Measurements from ENCODE around the gene AP5Z1. TPM values are rescaled to one million over a fixed set of nuclear protein-coding genes. Genes with fewer than 3 reads are reported as not detected.

Gene AP5Z1
- total RNA-seq, 1 experiment from 2014 or later, result 26.5 TPM

DNA sequence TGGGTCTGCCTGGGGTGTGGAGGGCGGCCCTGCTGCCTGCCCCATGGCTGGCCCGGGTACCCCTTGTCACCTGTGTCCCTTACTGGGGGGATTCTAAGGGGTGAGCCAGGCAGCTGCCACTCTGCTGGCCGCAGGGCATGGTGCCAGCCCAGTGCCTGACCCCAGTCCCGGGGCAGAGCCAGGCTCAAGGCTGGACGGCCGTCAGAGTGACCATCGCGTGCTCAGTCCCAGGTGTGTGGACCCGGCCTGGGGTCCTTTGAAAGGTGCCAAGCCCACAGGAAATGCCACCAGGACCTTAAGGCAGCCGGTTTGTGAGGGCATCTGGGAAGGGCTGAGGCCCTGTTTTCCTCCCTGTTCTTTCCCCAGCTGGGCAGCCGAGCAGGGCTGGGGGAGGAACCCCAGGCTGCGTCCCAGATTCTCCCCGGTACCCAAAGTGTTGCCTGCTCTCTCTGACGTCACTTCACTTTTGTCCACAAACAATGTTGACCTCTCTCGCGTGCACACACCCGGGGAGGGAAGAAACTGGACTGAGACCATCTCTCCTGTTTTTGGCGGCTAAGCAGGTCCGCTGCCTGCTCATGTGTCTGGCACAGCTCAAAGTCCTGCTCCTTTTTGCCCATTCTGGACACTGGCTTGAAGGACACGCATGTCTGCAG lies 48.8 kb downstream of the AP5Z1 start:
- no peak overlapping the region for H3K4me3 Mint-ChIP-seq (ENCODE audit: unreplicated experiment)
- intact Hi-C loops (cut with micrococcal nuclease), result no loop called here
- H3K36me3 Mint-ChIP-seq (ENCODE audit: insufficient read depth, unreplicated experiment), result no peaks in the 10 kb centered on the region
- CTCF ChIA-PET, result no interaction called here
- no peaks in the 10 kb centered on the region for H3K4me1 Mint-ChIP-seq (ENCODE audit: insufficient read depth, unreplicated experiment)
- POLR2A ChIA-PET, result no interaction called here
- peaks cover 15% of the 10 kb centered on the region for H3K27me3 Mint-ChIP-seq (ENCODE audit: insufficient read depth, unreplicated experiment)
- no peak overlapping the region for H3K27ac Mint-ChIP-seq (ENCODE audit: low read depth, unreplicated experiment)
- TF ChIP-seq CTCF (IDR thresholded peaks at IDR 0.05; ENCODE audit: unreplicated experiment), result no peak
- H3K9me3 Mint-ChIP-seq (ENCODE audit: unreplicated experiment), result no peaks in the 10 kb centered on the region
- no TSS peak for BruUV-seq (replicated peaks)
- DNase-seq (ENCODE audit: unreplicated experiment), result no peak

DNA sequence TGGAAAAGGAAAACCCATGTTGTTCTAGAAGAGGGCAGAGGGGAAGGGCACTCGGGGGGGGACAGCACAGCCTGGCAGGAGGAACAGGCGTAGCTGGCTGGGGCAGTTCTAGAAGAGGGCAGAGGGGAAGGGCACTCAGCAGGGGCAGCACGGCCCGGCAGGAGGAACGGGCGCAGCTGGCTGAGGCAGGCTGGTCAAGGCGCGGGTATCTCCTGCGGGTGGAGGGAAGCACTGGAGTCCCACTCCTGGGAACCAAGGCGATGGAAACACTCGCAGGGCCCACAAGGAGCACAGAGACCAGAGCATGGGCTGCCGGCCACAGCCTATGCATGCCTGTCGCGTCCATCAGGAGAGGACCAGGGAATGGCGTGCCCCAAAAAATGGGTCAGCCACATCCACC lies 49.7 kb downstream of the AP5Z1 start:
- POLR2A ChIA-PET, result no interaction called here
- peaks cover 15% of the 10 kb centered on the region for H3K27me3 Mint-ChIP-seq (ENCODE audit: insufficient read depth, unreplicated experiment)
- BruUV-seq (replicated peaks), result no TSS peak

GRCh38 chr7:4828720-4829383 lies 53.4 kb downstream of the AP5Z1 start:
- Mint-ChIP-seq H3K27me3 (ENCODE audit: insufficient read depth, unreplicated experiment) (peaks cover 15% of the 10 kb centered on the region), H3K27ac (ENCODE audit: low read depth, unreplicated experiment) (no peak overlapping the region), H3K4me1 (ENCODE audit: insufficient read depth, unreplicated experiment) (no peaks in the 10 kb centered on the region), H3K4me3 (ENCODE audit: unreplicated experiment) (no peak overlapping the region), H3K36me3 (ENCODE audit: insufficient read depth, unreplicated experiment) (no peaks in the 10 kb centered on the region), H3K9me3 (ENCODE audit: unreplicated experiment) (no peaks in the 10 kb centered on the region)
- DNase-seq (ENCODE audit: unreplicated experiment), result no peak
- TF ChIP-seq CTCF (IDR thresholded peaks at IDR 0.05; ENCODE audit: unreplicated experiment), result no peak
- ChIA-PET POLR2A (no interaction called here), CTCF (interaction anchor here (0.6 kb wide), 1 partner anchor 659 kb away, joined by 3 read pairs; no protein-coding TSS in a partner anchor)
- intact Hi-C loops (cut with micrococcal nuclease), result no loop called here
- BruUV-seq (replicated peaks), result no TSS peak

More for the DNA sequence above, 49.7 kb downstream of the AP5Z1 start:
- Mint-ChIP-seq H3K9me3 (ENCODE audit: unreplicated experiment) (no peaks in the 10 kb centered on the region), H3K36me3 (ENCODE audit: insufficient read depth, unreplicated experiment) (no peaks in the 10 kb centered on the region), H3K4me1 (ENCODE audit: insufficient read depth, unreplicated experiment) (no peaks in the 10 kb centered on the region), H3K27ac (ENCODE audit: low read depth, unreplicated experiment) (no peak overlapping the region), H3K4me3 (ENCODE audit: unreplicated experiment) (no peak overlapping the region)
- no peak for DNase-seq (ENCODE audit: unreplicated experiment)
- CTCF ChIA-PET, result interaction anchor here (0.7 kb wide), 1 partner anchor 142 kb away, joined by 3 read pairs; no protein-coding TSS in a partner anchor
- no peak for TF ChIP-seq CTCF (IDR thresholded peaks at IDR 0.05; ENCODE audit: unreplicated experiment)
- intact Hi-C loops (cut with micrococcal nuclease), result no loop called here

- intact Hi-C loops (cut with micrococcal nuclease), result no loop called here
- peak; percentile 14 for DNase-seq (ENCODE audit: unreplicated experiment)
- no TSS peak for BruUV-seq (replicated peaks)
- no peak overlapping the region for H3K27ac Mint-ChIP-seq (ENCODE audit: low read depth, unreplicated experiment)
- H3K4me3 Mint-ChIP-seq (ENCODE audit: unreplicated experiment), result no peak overlapping the region
- CTCF ChIA-PET, result no interaction called here
- TF ChIP-seq CTCF (IDR thresholded peaks at IDR 0.05; ENCODE audit: unreplicated experiment), result peak; percentile 35
- H3K9me3 Mint-ChIP-seq (ENCODE audit: unreplicated experiment), result no peaks in the 10 kb centered on the region
- H3K27me3 Mint-ChIP-seq (ENCODE audit: insufficient read depth, unreplicated experiment), result peaks cover 7% of the 10 kb centered on the region
- POLR2A ChIA-PET, result no interaction called here
- H3K4me1 Mint-ChIP-seq (ENCODE audit: insufficient read depth, unreplicated experiment), result no peaks in the 10 kb centered on the region
- no peaks in the 10 kb centered on the region for H3K36me3 Mint-ChIP-seq (ENCODE audit: insufficient read depth, unreplicated experiment)
Measured at GRCh38 chr7:4830176-4830575, 54.8 kb downstream of the AP5Z1 start.

Data from MCF 10A (cell line).